NT2/D1 (cell line): ENCODE results near the gene EHBP1L1.

Experiments used
- YY1 ChIP-seq: IDR thresholded peaks from 2 replicates; pipeline ENCODE4 v1.6.1; 2011; ENCODE audit not compliant: insufficient read length, insufficient read depth
- ZNF274 ChIP-seq: IDR thresholded peaks from 2 replicates; pipeline ENCODE4 v1.6.1; 2011; ENCODE audit warnings: mild to moderate bottlenecking, low read depth, low read length

GRCh38 chr11:65537296-65537597, 38.6 kb upstream of the EHBP1L1 start:
- TF ChIP-seq YY1 (no peak), ZNF274 (no peak)
